Mucosa of descending colon (tissue), 3 donors: ENCODE measurements around the gene UBA52. TPM values are rescaled to one million over a fixed set of nuclear protein-coding genes. Genes with fewer than 3 reads are reported as not detected.
"Not testable (repeated sequence)": the region's sequence is repeated elsewhere in the genome, so short reads cannot be mapped to it uniquely, and the experiment has no call there.

ENCODE experiments used
- ATAC-seq: fragments of 200-7000 bp; cut with Tn5 transposase; one replicate; pipeline ENCODE4 v1.9.1; 2020; ENCODE audit warnings: mild to moderate bottlenecking, moderate library complexity
- DNase-seq, 3 donors: peaks; one replicate each; pipeline ENCODE4 v3.0.0-alpha.2; 2020
- H3K36me3 ChIP-seq: fragments of 200-600 bp; one replicate; pipeline ENCODE4 v1.8.0; 2021; ENCODE audit warnings: low read depth, mild to moderate bottlenecking
- H3K4me1 ChIP-seq: fragments of 200-600 bp; one replicate; pipeline ENCODE4 v1.8.0; 2021; ENCODE audit warnings: low read depth, mild to moderate bottlenecking
- H3K4me3 ChIP-seq: fragments of 200-600 bp; one replicate; pipeline ENCODE4 v1.8.0; 2021; ENCODE audit warnings: mild to moderate bottlenecking
- H3K9me3 ChIP-seq: fragments of 200-600 bp; one replicate; pipeline ENCODE4 v1.8.0; 2021; ENCODE audit warnings: mild to moderate bottlenecking
- intact Hi-C, 2 donors: fragments of 100-400 bp; cut with DNase I in 1 of 2; cut with micrococcal nuclease in 1 of 2; formaldehyde crosslinking; loops; one replicate each; pipeline versions ENCODE4 v1.11.0 to v1.11.1; 2022; cut with DNase I, micrococcal nuclease
- total RNA-seq, 3 donors: library from RNA; stranded (reverse); fragmentation: NEBNext Ultra II Directional in 2 of 3; extraction: Animal tissue kit (Norgen Biotek cat#: 25700) in 2 of 3; gene quantifications; one replicate each; pipeline versions ENCODE4 v1.2.1 to v1.2.4, GENCODE V29; 2021 to 2023
- TF ChIP-seq, protein P1 (sequence below): fragments of 200-600 bp; IDR thresholded peaks from one replicate; pipeline ENCODE4 v1.8.0; 2022; ENCODE audit warnings: antibody characterized with exemption, mild to moderate bottlenecking
- donor health status: DM: no; HTN: no; CAD: no; lungs with moderate emphysema.
- donor health status: DM: no; HTN: no; CAD: no.
- donor health status: DM: no; HTN: yes; CAD: no.

The UBA52 gene
- total RNA-seq, 3 donors from 2014 or later: 771 to 910 (median 811) TPM

DNA sequence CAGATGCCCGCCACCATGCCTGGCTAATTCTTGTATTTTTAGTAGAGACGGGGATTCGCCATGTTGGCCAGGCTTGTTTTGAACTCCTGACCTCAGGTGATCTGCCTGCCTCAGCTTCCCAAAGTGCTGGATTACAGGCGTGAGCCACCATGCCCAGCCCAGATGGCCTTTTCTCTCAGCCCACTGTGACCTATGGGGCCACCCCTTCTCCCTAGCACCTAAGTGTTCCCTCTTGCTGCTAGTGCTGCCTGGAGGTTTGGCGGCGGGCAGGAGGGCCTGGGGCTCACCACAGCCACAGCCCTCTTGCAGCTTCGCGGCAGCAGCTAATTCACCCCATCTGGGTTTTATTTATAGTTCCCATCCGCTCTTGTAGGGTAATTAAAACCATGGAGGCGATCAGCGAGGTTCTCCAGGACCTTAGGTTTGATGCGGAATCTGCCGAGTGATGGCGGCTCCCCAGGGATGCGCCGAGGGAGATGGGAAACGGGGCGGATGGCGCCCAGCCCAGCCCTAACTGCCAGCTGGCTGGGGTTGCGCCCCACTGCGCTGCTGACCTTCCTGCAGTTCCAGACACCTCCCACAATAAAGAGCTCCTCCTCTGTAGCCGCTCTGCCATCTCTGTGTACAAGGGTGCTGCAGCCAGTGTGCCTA, 20.2 kb downstream of the UBA52 start:
- ATAC-seq (no peak), DNase-seq (peak in 1 of 3 donors; percentile 43)
- intact Hi-C loops: loop anchor here (5.0 to 10.0 kb wide), 2 partner anchors 253 to 255 kb away; no protein-coding TSS in a partner anchor
- no peaks in the 10 kb centered on the region for H3K9me3 ChIP-seq
- TF ChIP-seq, protein P1, sequence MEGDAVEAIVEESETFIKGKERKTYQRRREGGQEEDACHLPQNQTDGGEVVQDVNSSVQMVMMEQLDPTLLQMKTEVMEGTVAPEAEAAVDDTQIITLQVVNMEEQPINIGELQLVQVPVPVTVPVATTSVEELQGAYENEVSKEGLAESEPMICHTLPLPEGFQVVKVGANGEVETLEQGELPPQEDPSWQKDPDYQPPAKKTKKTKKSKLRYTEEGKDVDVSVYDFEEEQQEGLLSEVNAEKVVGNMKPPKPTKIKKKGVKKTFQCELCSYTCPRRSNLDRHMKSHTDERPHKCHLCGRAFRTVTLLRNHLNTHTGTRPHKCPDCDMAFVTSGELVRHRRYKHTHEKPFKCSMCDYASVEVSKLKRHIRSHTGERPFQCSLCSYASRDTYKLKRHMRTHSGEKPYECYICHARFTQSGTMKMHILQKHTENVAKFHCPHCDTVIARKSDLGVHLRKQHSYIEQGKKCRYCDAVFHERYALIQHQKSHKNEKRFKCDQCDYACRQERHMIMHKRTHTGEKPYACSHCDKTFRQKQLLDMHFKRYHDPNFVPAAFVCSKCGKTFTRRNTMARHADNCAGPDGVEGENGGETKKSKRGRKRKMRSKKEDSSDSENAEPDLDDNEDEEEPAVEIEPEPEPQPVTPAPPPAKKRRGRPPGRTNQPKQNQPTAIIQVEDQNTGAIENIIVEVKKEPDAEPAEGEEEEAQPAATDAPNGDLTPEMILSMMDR: no peak
- H3K36me3 ChIP-seq: no peaks in the 10 kb centered on the region
- peaks cover 25% of the 10 kb centered on the region for H3K4me1 ChIP-seq
- H3K4me3 ChIP-seq: no peak overlapping the region

DNA sequence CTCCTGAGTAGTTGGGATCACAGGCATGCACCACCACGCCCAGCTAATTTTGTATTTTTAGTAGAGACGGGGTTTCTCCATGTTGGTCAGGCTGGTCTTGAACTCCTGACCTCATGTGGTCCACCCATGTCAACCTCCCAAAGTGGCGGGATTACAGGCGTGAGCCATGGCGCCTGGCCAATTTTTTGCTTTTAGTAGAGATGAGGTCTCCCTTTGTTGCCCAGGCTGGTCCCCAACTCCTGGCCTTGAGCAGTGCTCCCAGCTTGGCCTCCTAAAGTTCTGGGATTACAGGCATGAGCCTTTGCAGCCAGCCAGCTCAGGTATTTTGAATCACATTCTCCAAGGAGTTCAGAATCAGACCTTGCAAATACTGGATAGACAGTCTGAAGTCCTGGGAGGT, 21.1 kb downstream of the UBA52 start:
- intact Hi-C loops: loop anchor here (5.0 to 10.0 kb wide), 2 partner anchors 252 to 255 kb away; no protein-coding TSS in a partner anchor
- not testable (repeated sequence) for H3K36me3 ChIP-seq, ATAC-seq, H3K9me3 ChIP-seq, H3K4me3 ChIP-seq
- peak in 1 of 3 donors; percentile 18 for DNase-seq
- peaks cover 25% of the 10 kb centered on the region for H3K4me1 ChIP-seq

DNA sequence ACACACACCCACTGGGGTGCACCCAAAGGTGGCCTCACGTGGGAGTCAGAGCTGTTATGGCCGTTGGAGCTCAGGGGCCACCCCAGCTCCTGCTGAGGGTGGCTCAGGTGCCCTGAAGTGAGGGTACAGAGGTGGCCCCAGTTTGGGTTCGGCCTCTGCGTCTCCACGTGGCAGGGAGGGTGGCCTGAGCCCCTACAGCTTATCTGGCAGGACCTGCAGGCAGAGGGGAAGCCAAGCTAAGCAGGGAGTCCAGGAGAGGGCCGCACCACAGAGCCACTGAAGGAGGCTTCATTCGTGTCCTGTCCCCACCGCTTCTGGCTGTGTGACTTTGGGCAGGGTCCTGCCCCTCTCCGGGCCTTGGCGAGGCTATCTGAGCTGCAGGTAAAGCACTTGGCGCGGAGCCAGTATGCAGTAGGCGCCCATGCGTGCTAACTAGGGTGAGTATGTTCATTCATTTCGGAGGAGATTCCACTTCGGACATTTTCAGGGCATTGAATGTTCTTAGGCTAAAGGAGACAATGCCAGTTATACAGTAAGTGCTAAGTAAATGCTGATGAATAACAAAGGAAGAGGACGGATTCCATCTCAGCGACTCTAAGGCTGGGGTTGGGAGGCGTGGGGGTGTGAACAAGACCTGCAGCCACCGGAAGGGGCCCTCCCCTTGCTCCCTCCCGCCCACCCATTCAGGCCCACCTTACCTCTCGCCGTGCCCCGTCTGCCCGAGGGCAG, 21.9 kb downstream of the UBA52 start:
- no peaks in the 10 kb centered on the region for H3K36me3 ChIP-seq
- TF ChIP-seq, protein P1: no peak
- ATAC-seq: no peak
- no peak overlapping the region for H3K4me3 ChIP-seq
- H3K9me3 ChIP-seq: no peaks in the 10 kb centered on the region
- peak in 2 of 3 donors; percentile 29 to 56 for DNase-seq
- peaks cover 25% of the 10 kb centered on the region for H3K4me1 ChIP-seq
- intact Hi-C loops: loop anchor here (5.0 to 10.0 kb wide), 2 partner anchors 251 to 254 kb away; no protein-coding TSS in a partner anchor

DNA sequence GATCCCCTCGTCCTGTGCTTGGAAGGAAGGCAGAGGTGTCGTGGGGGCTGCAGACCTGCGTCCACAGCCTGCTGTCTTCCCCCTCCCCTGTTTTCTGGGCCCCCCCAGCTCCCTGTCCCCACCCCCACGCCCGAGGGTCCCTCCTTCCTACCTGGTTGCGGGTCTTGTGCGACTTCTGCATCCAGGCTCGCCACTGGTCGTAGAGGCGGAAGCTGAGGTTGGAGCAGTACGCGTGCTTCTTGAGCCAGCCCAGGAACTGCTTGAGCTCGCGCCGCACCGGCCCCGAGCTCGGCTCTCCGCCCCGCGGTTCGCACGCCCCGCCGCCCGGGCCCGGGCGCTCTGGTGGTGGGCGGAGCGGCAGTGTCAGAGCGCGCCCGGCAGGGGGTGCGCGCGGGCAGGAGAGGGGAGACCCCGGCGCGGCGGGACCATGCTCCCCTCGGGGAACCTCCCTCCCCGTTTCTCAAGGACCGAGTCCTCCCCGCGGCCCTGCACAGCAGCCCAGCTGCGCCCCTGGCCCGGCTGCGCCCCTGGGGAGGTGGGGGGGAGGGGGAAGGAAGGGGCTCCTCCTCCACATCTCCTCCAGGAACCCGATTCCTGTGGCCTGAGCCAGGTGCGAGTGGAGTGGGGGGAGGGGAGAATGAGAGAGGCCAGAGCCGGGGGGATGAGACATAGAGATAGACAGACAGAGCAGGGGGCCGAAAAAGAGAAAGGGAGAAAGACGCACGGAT, 22.6 kb downstream of the UBA52 start:
- TF ChIP-seq, protein P1: peak; percentile 84
- intact Hi-C loops: loop anchor here (5.0 to 10.0 kb wide), 2 partner anchors 251 to 253 kb away; no protein-coding TSS in a partner anchor
- peak; percentile 84 for ATAC-seq

DNA sequence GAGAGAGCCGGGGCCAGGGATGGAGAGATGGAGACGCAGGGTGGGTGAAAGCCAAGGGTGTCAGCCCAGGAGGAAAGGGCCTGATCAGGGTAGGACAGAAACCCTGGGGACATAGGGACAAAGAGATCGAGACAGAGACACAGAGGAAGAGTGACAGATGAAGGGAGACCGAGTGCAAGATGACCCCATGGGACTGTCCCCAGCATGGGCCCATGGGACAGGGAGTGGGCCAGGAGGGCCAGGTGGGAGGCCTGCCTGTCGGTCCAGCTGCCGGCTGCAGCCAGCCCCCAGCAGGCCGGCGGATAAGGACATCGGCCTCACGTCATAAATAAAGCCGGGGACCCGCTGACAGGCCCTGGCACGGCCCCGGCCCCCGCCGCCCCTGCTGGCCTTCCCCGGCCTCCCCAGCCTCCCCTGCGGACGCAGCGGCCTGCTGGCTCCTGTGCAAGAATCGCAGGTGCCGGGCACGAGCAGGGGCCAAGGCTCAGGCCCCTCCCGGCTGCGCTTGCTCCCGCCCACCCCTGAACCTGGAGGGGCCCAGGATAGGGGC, 23.2 kb downstream of the UBA52 start:
- no peaks in the 10 kb centered on the region for H3K9me3 ChIP-seq
- DNase-seq: peak in 1 of 3 donors; percentile 50
- H3K36me3 ChIP-seq: no peaks in the 10 kb centered on the region
- intact Hi-C loops: loop anchor here (5.0 to 10.0 kb wide), 2 partner anchors 250 to 252 kb away; no protein-coding TSS in a partner anchor
- no peak overlapping the region for H3K4me3 ChIP-seq
- TF ChIP-seq, protein P1: no peak
- H3K4me1 ChIP-seq: peaks cover 20% of the 10 kb centered on the region
- ATAC-seq: no peak

More for the DNA sequence above, 22.6 kb downstream of the UBA52 start:
- H3K9me3 ChIP-seq: no peaks in the 10 kb centered on the region
- peak; percentile 75 to 85 (median 80) for DNase-seq
- H3K4me3 ChIP-seq: no peak overlapping the region
- peaks cover 25% of the 10 kb centered on the region for H3K4me1 ChIP-seq
- H3K36me3 ChIP-seq: no peaks in the 10 kb centered on the region
